Activated CD4-positive, alpha-beta T cell treated with anti-CD3 and anti-CD28 coated beads for 36 hours (primary cell): Measurements from ENCODE around the gene ANKRD29. TPM values are rescaled to one million over a fixed set of nuclear protein-coding genes. Genes with fewer than 3 reads are reported as not detected.

Experiments
- ATAC-seq: fragments of 200-7000 bp; cut with Tn5 transposase; one replicate; pipeline ENCODE4 v1.10.0; 2021; ENCODE audit warnings: mild to moderate bottlenecking, moderate library complexity
- CTCF ChIA-PET: fragments of 350-600 bp; sonication (Branson Sonifier 250); formaldehyde crosslinking; loops from one replicate; lab custom pipeline; 2021; ENCODE audit warnings: antibody characterized with exemption; lab: Charles Lee
- POLR2A ChIA-PET: fragments of 350-600 bp; sonication (Branson Sonifier 250); formaldehyde crosslinking; loops from one replicate; lab custom pipeline; 2021; ENCODE audit warnings: antibody characterized with exemption, inconsistent platforms; lab: Charles Lee
- DNase-seq: peaks from one replicate; pipeline ENCODE4 v3.0.0-alpha.2; 2020
- H3K27ac Mint-ChIP-seq: one replicate; pipeline ENCODE4 v1.8.0; 2021; ENCODE audit warnings: mixed read lengths
- H3K27me3 Mint-ChIP-seq: one replicate; pipeline ENCODE4 v1.8.0; 2021; ENCODE audit warnings: mixed read lengths
- H3K36me3 Mint-ChIP-seq: one replicate; pipeline ENCODE4 v1.8.0; 2021; ENCODE audit warnings: low read depth, mixed read lengths
- H3K4me1 Mint-ChIP-seq: one replicate; pipeline ENCODE4 v1.8.0; 2021; ENCODE audit warnings: mixed read lengths
- H3K4me3 Mint-ChIP-seq: one replicate; pipeline ENCODE4 v1.8.0; 2021; ENCODE audit warnings: mild to moderate bottlenecking, moderate library complexity, mixed read lengths
- H3K9me3 Mint-ChIP-seq: one replicate; pipeline ENCODE4 v1.8.0; 2021; ENCODE audit warnings: low read depth, mixed read lengths
- intact Hi-C, 2 experiments: fragments of 100-400 bp; cut with DNase I in 1 of 2; cut with micrococcal nuclease in 1 of 2; formaldehyde crosslinking; loops; one replicate each; pipeline versions ENCODE4 v1.14.2 to v1.15.1; 2022 to 2024; cut with DNase I, micrococcal nuclease
- total RNA-seq, 2 experiments: library from RNA; stranded (reverse); gene quantifications; one replicate each; pipeline ENCODE4 v1.2.3, GENCODE V29; 2021

The ANKRD29 gene
- total RNA-seq, 2 experiments from 2014 or later: 0.21 TPM

DNA sequence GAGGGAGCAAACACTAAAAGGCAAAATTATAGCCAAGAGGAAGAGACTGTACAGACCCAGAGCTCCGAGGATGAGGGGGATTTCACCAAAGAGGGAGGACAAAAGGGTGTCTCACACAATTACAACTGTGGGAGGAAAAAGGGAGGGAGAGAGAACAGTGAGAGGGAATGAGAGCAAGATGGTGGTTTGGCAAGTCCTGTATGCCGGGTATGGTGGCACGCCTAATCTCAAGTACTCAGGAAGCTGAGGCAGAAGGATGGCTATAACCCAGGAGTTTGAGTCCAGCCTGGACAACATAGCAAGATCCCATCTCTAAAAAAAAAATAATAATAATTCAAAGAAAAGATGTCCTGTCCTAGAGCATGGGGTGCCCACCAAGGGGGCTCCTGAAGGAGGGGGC is 110.7 kb downstream of the ANKRD29 start:
- Mint-ChIP-seq H3K27me3 (no peaks in the 10 kb centered on the region), H3K9me3 (no peaks in the 10 kb centered on the region), H3K27ac (no peak overlapping the region), H3K4me1 (no peaks in the 10 kb centered on the region), H3K36me3 (peaks cover 54% of the 10 kb centered on the region), H3K4me3 (no peak overlapping the region)
- intact Hi-C loops: no loop called here
- DNase-seq (no peak), ATAC-seq (no peak)
- POLR2A ChIA-PET: no interaction called here
- CTCF ChIA-PET: no interaction called here

DNA sequence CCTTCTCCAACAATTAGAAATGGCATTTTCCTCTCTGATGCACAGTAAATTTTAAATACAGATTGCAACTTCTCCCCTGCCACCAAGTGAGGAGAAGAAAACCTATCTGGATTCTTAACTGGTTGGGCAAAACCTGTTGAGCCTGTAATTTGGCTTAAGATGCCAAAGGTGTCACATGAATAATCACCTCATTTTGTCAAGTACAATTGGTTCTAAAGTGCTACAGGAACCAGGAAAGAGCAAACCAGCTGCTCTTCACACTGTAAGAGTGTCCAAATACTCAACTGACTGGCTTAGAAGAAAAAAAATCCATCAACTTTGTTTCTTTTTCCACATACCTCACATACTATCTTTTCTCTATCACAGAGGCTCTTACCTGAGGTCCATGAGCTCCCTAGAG is 111.8 kb downstream of the ANKRD29 start:
- Mint-ChIP-seq H3K36me3 (peaks cover 54% of the 10 kb centered on the region), H3K4me3 (no peak overlapping the region), H3K4me1 (peaks cover 5% of the 10 kb centered on the region), H3K27me3 (no peaks in the 10 kb centered on the region), H3K27ac (no peak overlapping the region), H3K9me3 (no peaks in the 10 kb centered on the region)
- ATAC-seq: no peak
- POLR2A ChIA-PET: no interaction called here
- CTCF ChIA-PET: interaction anchor here (0.6 to 0.8 kb wide), 2 partner anchors 35 to 152 kb away, joined by 3 read pairs; no protein-coding TSS in a partner anchor
- intact Hi-C loops: no loop called here
- no peak for DNase-seq

Other genes starting within 250 kb of the ANKRD29 start
- gene RIOK3, start 209.6 kb downstream of the ANKRD29 start, total RNA-seq: 10 to 100 TPM; 71.1 to 71.2 TPM
- 10 to 100 TPM; 28.7 to 29.8 TPM for gene RMC1, start 159.4 kb downstream of the ANKRD29 start, total RNA-seq
- gene NPC1, start 76.4 kb downstream of the ANKRD29 start, total RNA-seq: 10 to 100 TPM; 21.6 to 29.2 TPM
- gene LAMA3, start 26.5 kb upstream of the ANKRD29 start, total RNA-seq: under 1 TPM; 0.07 to 0.09 TPM